Coronary artery (tissue), 2 donors: ENCODE data around the gene SOD1.
"Not testable (repeated sequence)": the region's sequence is repeated elsewhere in the genome, so short reads cannot be mapped to it uniquely, and the experiment has no call there.

Source experiments
- DNase-seq: peaks from one replicate; pipeline ENCODE4 v3.0.0-alpha.2; 2017; ENCODE audit warnings: low spot score
- H3K27ac ChIP-seq, 2 donors: fragments of 200-600 bp; sonication (generic); one replicate each; pipeline ENCODE4 v1.5.1; 2016 to 2019
- H3K4me3 ChIP-seq: fragments of 200-600 bp; sonication (generic); 2 replicates; pipeline ENCODE4 v1.5.1; 2016; ENCODE audit warnings: mild to moderate bottlenecking, moderate library complexity
- CTCF ChIP-seq: fragments of 200-600 bp; sonication (generic); IDR thresholded peaks from one replicate; pipeline ENCODE4 v1.5.1; 2019; ENCODE audit warnings: antibody characterized with exemption

Gene SOD1

GRCh38 chr21:31636874-31637273 is 22.6 kb upstream of the SOD1 start:
- no peak for TF ChIP-seq CTCF
- DNase-seq = no peak
- Histone ChIP-seq H3K27ac (no peak overlapping the region), H3K4me3 (no peak overlapping the region)

GRCh38 chr21:31641416-31641922 is 18.0 kb upstream of the SOD1 start:
- TF ChIP-seq CTCF = no peak
- no peak for DNase-seq
- Histone ChIP-seq H3K27ac (no peak overlapping the region), H3K4me3 (no peak overlapping the region)

- no peak for DNase-seq
- Histone ChIP-seq H3K4me3 (no peak overlapping the region), H3K27ac (no peak overlapping the region)
- TF ChIP-seq CTCF = no peak
These were observed 14.8 kb upstream of the SOD1 start for GRCh38 chr21:31644643-31645042.

- Histone ChIP-seq H3K4me3 (no peak overlapping the region), H3K27ac (no peak overlapping the region)
- no peak for DNase-seq
- TF ChIP-seq CTCF = no peak
These were observed 11.8 kb upstream of the SOD1 start for GRCh38 chr21:31647650-31648049.

GRCh38 chr21:31650930-31651329 is 8.6 kb upstream of the SOD1 start:
- no peak overlapping the region for H3K27ac ChIP-seq
- no peak for TF ChIP-seq CTCF
- no peak for DNase-seq
- H3K4me3 ChIP-seq = no peak overlapping the region

GRCh38 chr21:31651491-31651890 is 8.0 kb upstream of the SOD1 start:
- not testable (repeated sequence) for H3K4me3 ChIP-seq, H3K27ac ChIP-seq, DNase-seq

- no peak overlapping the region for H3K27ac ChIP-seq
- TF ChIP-seq CTCF = no peak
- no peak for DNase-seq
- no peak overlapping the region for H3K4me3 ChIP-seq
These were observed 5.2 kb upstream of the SOD1 start for GRCh38 chr21:31654340-31654739.

- not testable (repeated sequence) for H3K27ac ChIP-seq, DNase-seq, H3K4me3 ChIP-seq
These were observed 4.5 kb upstream of the SOD1 start for GRCh38 chr21:31654821-31655580.
